Nucleus accumbens (tissue), 56 donors: ENCODE results near the gene YTHDF1.
A peak's percentile ranks its signal among the peaks of the same experiment; 100 is the strongest.

Source experiments
- DNase-seq, 56 donors: peaks; one replicate each; lab custom pipeline; 2025; lab: John Stamatoyannopoulos, UW

YTHDF1 gene

GRCh38 chr20:63249891-63250290, 34.0 kb upstream of the YTHDF1 start:
- DNase-seq = no peak

- no peak for DNase-seq
These were observed 33.1 kb upstream of the YTHDF1 start for GRCh38 chr20:63248835-63249591.

GRCh38 chr20:63247671-63248228, 31.8 kb upstream of the YTHDF1 start:
- DNase-seq = no peak

DNA sequence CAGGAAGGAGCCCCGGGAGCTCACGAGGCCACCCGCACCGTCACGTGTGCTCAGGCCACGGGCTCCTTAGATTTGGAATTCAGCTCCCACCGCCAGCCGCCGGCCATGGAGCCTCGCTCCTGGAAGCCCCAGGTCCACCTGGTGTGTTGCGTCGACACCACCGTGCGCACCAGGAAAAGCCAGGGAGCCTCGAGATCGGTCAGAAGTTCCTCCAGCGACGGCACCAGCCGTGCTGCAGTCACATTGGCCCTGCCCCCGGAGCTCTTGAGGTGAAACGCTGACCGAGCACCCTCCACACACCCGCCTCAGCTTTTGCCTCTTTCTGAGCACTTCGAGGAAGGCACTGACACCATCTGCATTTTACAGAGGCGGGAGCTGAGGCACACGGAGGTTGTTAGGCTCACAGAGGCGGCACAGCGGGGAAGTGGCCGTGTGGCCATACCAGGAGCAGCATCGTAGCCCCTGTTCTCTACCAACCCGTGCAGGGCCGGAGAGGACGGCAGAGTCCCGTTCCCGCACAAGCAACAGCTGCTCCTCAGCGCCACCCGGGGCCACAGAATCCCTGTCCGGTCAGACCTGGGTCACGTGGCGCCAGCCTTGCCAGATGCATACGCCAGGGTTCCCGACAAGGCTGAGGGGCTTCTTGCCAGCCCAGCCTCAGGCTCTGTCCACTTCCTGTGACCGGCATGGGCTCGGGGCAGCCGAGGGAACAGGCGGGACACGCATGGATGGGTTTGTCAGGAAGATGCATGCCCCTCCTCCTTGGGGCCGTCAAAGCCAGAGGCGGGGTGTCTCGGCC, 30.8 kb upstream of the YTHDF1 start:
- peak in 3 of 56 donors; percentile 14 to 30 (median 16) for DNase-seq

DNA sequence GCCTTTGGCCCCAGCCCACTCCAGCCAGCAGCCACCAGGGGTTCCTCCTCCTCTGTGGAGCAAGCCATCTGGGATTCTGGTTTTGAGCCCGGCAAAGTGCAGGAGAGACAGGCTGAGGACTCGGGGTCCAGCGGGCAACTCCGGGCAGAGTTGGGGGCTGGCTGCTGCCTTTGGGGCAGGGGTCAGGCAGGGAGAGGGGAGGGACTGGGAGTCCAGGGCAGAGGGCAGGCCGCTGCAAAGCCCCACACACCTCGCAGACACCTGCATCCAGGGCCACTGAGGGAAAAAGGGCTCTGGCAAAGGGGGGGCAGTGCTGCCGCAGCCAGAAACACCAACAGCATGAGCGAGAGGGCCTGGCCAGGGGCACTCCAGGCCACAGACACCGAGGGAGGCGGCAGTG, 28.5 kb upstream of the YTHDF1 start:
- DNase-seq = no peak

GRCh38 chr20:63243604-63244247, 27.8 kb upstream of the YTHDF1 start:
- DNase-seq = no peak

DNA sequence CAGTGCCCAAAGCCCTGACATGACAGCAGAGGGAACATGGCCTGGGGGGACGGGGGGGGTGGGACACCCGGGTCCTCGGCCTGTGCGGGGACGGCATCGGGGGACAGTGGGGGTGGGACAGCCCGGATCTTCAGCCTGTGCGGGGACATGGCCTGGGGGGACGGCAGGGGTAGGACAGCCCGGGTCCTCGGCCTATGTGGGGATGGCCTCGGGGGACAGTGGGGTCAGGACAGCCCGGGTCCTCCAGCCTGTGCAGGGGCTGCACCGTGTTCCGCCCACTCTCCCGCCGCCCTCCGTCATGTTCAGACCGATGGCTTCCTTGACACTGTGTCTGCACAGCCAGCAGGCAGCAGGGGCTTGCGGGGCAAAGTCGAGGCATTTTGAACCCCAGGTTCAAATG, 26.8 kb upstream of the YTHDF1 start:
- no peak for DNase-seq

GRCh38 chr20:63241272-63241671, 25.3 kb upstream of the YTHDF1 start:
- no peak for DNase-seq

GRCh38 chr20:63240004-63240403, 24.1 kb upstream of the YTHDF1 start:
- DNase-seq = no peak

- no peak for DNase-seq
These were observed 23.5 kb upstream of the YTHDF1 start for GRCh38 chr20:63239431-63239830.

DNA sequence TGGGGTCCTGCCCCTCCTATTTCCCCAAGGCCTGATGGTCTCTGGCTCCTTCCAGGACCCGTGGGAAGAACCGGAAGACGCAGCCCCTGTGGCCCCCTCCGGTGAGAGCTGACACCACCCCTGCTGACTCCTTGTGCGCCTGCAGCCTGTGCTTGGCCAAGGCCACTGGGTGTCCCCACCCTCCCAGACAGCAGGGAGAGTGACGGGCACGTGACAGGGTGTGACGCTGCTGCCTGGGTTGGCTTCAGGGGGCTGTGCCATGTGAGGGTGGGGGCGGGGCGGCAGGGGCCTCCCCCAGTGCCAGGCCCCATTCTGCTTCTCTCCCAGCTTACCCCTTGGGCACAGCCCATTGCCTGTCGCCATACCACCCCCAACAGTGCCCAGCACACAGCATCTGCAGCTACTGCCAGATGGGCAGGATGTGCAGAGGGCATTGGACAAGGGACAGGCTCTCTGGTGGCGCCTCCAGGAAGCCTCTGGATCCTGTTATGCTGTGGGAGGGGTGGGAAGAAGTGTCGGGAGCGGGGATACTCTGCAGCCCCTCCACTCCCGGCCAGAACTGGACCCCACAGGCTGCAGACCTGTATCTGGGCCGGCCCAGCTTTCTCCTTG, 22.7 kb upstream of the YTHDF1 start:
- peak in 31 of 56 donors; percentile 12 to 68 (median 31) for DNase-seq

- DNase-seq = no peak
These were observed 22.1 kb upstream of the YTHDF1 start for GRCh38 chr20:63238031-63238430.

DNA sequence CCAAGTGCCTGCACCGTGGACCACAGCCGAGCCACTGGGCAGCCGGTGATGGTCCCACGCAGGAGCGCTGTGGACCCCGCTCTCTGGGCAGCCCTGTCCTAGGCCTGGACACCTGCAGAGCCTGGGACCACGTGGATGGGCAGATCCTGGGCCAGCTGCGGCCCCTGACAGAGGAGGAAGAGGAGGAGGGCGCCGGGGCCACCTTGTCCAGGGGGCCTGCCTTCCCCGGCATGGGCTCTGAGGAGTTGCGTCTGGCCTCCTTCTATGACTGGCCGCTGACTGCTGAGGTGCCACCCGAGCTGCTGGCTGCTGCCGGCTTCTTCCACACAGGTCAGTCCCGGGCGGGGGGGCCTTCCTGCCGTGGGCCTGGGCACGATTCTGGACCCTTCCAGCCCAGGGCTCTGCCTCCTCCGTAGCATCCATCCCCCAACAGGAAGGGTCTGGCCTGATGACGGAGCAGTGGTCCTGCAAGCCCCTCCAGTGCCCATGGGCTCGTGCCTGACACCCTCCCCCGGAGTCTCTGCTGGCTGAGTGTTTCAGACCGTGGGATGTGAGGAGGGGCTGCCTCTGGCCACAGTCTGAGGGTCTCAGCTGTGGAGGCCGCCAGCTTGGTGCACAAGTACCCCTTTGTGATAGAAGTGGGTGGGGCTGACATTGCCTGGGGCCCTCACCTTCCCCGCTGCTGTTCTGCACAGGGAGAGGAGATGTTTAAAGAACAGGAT, 20.3 kb upstream of the YTHDF1 start:
- DNase-seq = no peak

- no peak for DNase-seq
These were observed 19.6 kb upstream of the YTHDF1 start, which contains the start of gene BIRC7 for GRCh38 chr20:63235399-63235983. Gene BIRC7 (plus strand): TSS chr20:63235905. CDS start chr20:63236097, 192 bp downstream.

GRCh38 chr20:63234693-63235398, 18.9 kb upstream of the YTHDF1 start:
- peak in 3 of 56 donors; percentile 8 to 35 (median 18) for DNase-seq

GRCh38 chr20:63233924-63234323, 18.0 kb upstream of the YTHDF1 start:
- DNase-seq = no peak

DNA sequence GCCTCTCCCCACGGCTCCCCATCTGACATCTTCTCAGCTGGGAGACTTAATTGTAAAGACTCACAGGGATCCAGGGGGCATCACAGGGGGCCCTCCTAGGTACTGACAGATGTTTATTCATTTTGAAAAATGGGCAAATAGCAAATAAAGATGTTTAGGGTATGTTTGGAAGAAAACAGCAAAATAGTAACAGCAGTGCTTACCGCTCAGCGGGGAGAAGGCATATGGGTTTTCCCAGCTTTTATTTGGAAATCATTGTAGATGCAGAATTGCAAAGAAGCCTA, 17.1 kb upstream of the YTHDF1 start:
- no peak for DNase-seq

GRCh38 chr20:63232235-63233060, 16.5 kb upstream of the YTHDF1 start:
- DNase-seq = no peak
